ENCODE results near the gene DLGAP1.

DLGAP1 gene

DNA sequence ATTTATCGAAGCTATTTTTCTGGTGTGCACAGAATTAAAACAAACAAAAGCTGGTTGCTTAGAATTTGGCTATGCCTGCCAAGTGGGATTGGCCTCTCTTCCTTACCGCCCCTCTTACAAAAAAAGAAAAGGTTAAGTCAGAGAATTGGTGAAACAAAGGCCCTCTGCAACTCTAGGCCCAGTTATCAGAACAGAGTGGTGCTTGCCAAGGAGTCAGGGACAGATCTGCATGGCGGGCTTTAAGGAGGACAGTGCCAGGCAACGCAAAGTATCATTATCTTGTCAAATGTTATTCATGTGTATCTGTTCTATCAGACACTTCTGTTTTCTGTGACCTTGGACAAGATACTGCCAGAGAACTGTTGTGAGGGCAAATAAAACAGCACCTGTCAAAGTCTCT, 926.9 kb downstream of the DLGAP1 start (continued):
- TF ChIP-seq, protein P1, sequence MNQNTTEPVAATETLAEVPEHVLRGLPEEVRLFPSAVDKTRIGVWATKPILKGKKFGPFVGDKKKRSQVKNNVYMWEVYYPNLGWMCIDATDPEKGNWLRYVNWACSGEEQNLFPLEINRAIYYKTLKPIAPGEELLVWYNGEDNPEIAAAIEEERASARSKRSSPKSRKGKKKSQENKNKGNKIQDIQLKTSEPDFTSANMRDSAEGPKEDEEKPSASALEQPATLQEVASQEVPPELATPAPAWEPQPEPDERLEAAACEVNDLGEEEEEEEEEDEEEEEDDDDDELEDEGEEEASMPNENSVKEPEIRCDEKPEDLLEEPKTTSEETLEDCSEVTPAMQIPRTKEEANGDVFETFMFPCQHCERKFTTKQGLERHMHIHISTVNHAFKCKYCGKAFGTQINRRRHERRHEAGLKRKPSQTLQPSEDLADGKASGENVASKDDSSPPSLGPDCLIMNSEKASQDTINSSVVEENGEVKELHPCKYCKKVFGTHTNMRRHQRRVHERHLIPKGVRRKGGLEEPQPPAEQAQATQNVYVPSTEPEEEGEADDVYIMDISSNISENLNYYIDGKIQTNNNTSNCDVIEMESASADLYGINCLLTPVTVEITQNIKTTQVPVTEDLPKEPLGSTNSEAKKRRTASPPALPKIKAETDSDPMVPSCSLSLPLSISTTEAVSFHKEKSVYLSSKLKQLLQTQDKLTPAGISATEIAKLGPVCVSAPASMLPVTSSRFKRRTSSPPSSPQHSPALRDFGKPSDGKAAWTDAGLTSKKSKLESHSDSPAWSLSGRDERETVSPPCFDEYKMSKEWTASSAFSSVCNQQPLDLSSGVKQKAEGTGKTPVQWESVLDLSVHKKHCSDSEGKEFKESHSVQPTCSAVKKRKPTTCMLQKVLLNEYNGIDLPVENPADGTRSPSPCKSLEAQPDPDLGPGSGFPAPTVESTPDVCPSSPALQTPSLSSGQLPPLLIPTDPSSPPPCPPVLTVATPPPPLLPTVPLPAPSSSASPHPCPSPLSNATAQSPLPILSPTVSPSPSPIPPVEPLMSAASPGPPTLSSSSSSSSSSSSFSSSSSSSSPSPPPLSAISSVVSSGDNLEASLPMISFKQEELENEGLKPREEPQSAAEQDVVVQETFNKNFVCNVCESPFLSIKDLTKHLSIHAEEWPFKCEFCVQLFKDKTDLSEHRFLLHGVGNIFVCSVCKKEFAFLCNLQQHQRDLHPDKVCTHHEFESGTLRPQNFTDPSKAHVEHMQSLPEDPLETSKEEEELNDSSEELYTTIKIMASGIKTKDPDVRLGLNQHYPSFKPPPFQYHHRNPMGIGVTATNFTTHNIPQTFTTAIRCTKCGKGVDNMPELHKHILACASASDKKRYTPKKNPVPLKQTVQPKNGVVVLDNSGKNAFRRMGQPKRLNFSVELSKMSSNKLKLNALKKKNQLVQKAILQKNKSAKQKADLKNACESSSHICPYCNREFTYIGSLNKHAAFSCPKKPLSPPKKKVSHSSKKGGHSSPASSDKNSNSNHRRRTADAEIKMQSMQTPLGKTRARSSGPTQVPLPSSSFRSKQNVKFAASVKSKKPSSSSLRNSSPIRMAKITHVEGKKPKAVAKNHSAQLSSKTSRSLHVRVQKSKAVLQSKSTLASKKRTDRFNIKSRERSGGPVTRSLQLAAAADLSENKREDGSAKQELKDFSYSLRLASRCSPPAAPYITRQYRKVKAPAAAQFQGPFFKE (tag by site-specific recombination; IDR thresholded peaks at IDR 0.05; ENCODE audit: borderline replicate concordance) = no peak
- TF ChIP-seq, protein P2, sequence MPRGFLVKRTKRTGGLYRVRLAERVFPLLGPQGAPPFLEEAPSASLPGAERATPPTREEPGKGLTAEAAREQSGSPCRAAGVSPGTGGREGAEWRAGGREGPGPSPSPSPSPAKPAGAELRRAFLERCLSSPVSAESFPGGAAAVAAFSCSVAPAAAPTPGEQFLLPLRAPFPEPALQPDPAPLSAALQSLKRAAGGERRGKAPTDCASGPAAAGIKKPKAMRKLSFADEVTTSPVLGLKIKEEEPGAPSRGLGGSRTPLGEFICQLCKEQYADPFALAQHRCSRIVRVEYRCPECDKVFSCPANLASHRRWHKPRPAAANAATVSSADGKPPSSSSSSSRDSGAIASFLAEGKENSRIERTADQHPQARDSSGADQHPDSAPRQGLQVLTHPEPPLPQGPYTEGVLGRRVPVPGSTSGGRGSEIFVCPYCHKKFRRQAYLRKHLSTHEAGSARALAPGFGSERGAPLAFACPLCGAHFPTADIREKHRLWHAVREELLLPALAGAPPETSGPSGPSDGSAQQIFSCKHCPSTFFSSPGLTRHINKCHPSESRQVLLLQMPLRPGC (tag by site-specific recombination; IDR thresholded peaks at IDR 0.05) = no peak
- TF ChIP-seq, protein P3, sequence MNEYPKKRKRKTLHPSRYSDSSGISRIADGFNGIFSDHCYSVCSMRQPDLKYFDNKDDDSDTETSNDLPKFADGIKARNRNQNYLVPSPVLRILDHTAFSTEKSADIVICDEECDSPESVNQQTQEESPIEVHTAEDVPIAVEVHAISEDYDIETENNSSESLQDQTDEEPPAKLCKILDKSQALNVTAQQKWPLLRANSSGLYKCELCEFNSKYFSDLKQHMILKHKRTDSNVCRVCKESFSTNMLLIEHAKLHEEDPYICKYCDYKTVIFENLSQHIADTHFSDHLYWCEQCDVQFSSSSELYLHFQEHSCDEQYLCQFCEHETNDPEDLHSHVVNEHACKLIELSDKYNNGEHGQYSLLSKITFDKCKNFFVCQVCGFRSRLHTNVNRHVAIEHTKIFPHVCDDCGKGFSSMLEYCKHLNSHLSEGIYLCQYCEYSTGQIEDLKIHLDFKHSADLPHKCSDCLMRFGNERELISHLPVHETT (tag by site-specific recombination; IDR thresholded peaks at IDR 0.05) = no peak
- TF ChIP-seq ZNF776 (tag by site-specific recombination; IDR thresholded peaks at IDR 0.05; ENCODE audit: borderline replicate concordance) (no peak), ZNF76 (tag by site-specific recombination; IDR thresholded peaks at IDR 0.05; ENCODE audit: borderline replicate concordance, low read depth) (no peak), ZBTB48 (tag by site-specific recombination; IDR thresholded peaks at IDR 0.05) (no peak), MZF1 (tag by site-specific recombination; IDR thresholded peaks at IDR 0.05; ENCODE audit: borderline replicate concordance) (no peak), KLF16 (tag by site-specific recombination; IDR thresholded peaks at IDR 0.05) (no peak), SP3 (tag by site-specific recombination; IDR thresholded peaks at IDR 0.05) (no peak), ZNF530 (tag by site-specific recombination; IDR thresholded peaks at IDR 0.05; ENCODE audit: low read depth) (no peak), ZFP41 (tag by site-specific recombination; IDR thresholded peaks at IDR 0.05; ENCODE audit: borderline replicate concordance) (no peak), ZNF211 (tag by site-specific recombination; IDR thresholded peaks at IDR 0.05; ENCODE audit: low read depth) (no peak), ZNF121 (tag by site-specific recombination; IDR thresholded peaks at IDR 0.05) (no peak)
- TF ChIP-seq, protein P4, sequence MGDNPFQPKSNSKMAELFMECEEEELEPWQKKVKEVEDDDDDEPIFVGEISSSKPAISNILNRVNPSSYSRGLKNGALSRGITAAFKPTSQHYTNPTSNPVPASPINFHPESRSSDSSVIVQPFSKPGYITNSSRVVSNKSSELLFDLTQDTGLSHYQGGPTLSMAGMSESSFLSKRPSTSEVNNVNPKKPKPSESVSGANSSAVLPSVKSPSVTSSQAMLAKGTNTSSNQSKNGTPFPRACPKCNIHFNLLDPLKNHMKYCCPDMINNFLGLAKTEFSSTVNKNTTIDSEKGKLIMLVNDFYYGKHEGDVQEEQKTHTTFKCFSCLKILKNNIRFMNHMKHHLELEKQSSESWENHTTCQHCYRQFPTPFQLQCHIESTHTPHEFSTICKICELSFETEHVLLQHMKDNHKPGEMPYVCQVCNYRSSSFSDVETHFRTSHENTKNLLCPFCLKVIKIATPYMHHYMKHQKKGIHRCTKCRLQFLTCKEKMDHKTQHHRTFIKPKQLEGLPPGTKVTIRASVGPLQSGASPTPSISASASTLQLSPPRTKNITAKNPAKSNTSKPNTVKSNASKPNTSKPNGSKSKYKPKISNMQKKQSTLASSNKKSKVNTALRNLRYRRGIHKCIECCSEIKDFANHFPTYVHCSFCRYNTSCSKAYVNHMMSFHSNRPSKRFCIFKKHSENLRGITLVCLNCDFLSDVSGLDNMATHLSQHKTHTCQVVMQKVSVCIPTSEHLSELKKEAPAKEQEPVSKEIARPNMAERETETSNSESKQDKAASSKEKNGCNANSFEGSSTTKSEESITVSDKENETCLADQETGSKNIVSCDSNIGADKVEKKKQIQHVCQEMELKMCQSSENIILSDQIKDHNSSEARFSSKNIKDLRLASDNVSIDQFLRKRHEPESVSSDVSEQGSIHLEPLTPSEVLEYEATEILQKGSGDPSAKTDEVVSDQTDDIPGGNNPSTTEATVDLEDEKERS (tag by site-specific recombination; IDR thresholded peaks at IDR 0.05) = no peak
- TF ChIP-seq, protein P5, sequence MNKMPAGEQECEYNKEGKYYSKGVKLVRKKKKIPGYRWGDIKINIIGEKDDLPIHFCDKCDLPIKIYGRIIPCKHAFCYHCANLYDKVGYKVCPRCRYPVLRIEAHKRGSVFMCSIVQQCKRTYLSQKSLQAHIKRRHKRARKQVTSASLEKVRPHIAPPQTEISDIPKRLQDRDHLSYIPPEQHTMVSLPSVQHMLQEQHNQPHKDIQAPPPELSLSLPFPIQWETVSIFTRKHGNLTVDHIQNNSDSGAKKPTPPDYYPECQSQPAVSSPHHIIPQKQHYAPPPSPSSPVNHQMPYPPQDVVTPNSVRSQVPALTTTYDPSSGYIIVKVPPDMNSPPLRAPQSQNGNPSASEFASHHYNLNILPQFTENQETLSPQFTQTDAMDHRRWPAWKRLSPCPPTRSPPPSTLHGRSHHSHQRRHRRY (tag by site-specific recombination; IDR thresholded peaks at IDR 0.05) = no peak
